ENCODE results near the gene CACNA2D3. TPM values are rescaled to one million over a fixed set of nuclear protein-coding genes. Genes with fewer than 3 reads are reported as not detected.
"Not testable (repeated sequence)": the region's sequence is repeated elsewhere in the genome, so short reads cannot be mapped to it uniquely, and the experiment has no call there.

The CACNA2D3 gene
- total RNA-seq, 1 experiment from 2014 or later: 0.91 TPM

- no peak for DNase-seq (ENCODE audit: low read depth)
Measured at GRCh38 chr3:54458357-54458756, 336.0 kb downstream of the CACNA2D3 start.

GRCh38 chr3:54464554-54464953, 342.2 kb downstream of the CACNA2D3 start:
- not testable (repeated sequence) for DNase-seq (ENCODE audit: low read depth)

DNA sequence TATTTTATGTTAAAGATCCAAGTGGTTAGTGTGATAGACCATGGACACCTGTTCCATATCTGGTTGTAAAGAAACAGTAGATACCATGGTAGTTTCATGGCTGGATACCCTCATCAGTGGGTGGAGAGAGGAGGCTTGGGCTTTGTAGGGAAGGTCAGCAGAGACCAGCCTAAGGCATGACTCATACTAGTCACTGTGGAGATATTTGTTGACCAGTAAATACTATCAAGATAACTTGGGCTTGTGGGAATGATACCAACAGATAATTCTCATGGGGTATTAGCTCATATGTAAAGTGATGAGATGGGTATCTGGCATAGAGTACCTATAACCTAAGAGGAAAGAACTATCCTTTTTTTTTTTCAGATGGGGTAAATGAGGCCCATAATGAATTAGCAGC, 354.5 kb downstream of the CACNA2D3 start:
- peak; percentile 26 for DNase-seq (ENCODE audit: low read depth)

DNA sequence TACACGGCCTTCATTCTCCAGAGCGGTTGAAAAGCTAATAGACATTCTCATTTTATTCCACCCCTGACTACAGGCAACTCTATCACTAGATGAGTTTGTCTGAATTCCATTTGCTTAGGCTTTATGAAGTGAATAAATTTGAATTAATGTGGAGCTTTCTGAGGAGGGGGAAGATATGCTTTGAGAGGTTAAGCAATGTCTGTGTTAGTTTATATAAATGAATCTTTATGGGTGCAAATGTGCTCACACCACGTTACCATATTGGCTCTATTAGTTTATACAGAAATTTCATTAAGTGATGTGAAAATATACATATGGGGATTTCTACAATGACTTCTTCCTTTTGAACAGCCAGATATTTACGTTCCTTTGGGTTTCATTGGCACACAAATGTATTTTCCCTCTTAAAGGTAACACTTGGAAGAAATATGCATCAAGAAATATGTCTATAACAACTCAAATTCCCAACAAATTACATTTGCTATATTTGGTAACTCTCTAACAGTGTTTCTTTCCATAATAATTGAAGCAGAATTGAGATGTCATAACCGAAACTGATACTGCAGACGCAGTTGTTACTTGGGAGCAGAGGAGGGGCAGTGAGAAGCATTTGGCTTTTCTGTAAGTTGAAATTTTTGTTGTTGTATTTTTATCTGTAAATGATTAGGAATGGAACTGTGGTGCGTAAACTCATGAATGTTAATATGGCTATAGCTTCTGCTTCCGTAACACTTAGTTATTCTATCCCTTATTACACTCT, 359.4 kb downstream of the CACNA2D3 start:
- no peak for DNase-seq (ENCODE audit: low read depth)

GRCh38 chr3:54484334-54484733, 362.0 kb downstream of the CACNA2D3 start:
- no peak for DNase-seq (ENCODE audit: low read depth)

GRCh38 chr3:54486317-54486716, 364.0 kb downstream of the CACNA2D3 start:
- DNase-seq (ENCODE audit: low read depth): no peak

GRCh38 chr3:54488297-54488696, 365.9 kb downstream of the CACNA2D3 start:
- DNase-seq (ENCODE audit: low read depth): no peak

DNA sequence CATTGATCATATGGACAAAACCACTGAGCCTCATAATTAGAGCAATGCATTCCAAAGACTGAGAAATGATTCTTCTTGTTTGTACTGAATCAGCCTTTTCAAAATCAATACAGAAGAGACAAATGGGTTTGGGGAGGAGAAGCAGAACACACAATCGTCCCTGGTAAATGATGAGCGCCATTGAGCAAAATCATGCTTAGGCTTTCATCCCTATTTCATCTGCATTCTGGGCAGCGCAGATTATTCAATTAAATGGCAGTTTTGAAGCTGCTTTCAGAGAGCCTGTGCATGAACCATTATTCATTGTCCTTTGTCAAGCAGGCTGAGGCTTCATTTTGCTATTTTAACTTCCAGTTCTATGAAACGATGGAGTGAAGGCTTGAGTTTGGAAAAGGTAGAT, 371.9 kb downstream of the CACNA2D3 start:
- no peak for DNase-seq (ENCODE audit: low read depth)

DNA sequence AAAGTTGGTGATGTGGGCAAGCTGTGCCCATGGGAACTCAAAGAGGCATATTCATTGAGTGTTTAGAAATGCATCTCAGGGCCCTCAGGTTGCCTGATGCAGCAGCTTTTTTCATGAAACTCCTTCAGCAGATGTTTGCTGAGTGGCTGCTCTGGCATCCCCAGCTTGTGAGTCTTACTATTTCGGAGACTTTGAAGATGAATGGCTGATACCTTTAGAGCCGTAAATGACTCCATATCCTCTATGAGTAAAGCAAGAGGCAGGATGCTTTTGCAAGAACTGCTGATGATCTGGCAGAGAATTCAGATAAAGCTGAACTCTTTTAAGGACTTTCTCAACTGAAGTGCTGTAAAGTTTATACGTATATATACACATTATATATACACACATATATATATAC, 384.3 kb downstream of the CACNA2D3 start:
- DNase-seq (ENCODE audit: low read depth): no peak

DNA sequence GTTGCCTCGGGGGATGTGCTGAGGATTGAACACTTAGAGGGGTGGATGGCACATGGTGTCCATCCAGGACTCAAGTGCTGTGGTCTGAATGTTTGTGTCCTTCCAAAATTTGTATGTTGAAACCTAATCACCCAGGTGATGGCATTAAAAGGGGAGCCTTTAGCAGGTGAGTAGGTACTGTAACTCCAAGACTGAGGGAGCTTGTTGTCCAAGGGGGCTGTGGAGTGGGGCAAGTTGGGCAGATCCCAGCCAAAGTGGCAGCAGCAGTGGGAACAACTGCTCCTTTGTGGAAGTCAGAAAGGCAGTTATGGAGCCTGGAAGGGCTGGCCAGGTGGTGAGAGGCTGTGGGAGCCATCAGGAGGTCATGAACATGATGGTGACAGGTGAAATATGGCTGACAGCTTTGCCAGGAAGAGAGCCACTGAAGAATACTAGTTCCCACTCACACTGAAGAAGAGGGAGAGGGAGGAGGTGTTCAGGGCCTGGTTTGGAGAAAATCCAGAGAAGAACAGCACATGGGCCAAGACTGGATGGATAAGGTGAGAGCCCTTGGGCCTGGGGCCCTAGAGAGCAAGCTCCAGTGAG, 385.6 kb downstream of the CACNA2D3 start:
- no peak for DNase-seq (ENCODE audit: low read depth)

- no peak for DNase-seq (ENCODE audit: low read depth)
Measured at GRCh38 chr3:54510506-54510905, 388.2 kb downstream of the CACNA2D3 start.

- DNase-seq (ENCODE audit: low read depth): no peak
Measured at GRCh38 chr3:54511766-54512365, 389.5 kb downstream of the CACNA2D3 start.

GRCh38 chr3:54514006-54514405, 391.7 kb downstream of the CACNA2D3 start:
- DNase-seq (ENCODE audit: low read depth): no peak

DNA sequence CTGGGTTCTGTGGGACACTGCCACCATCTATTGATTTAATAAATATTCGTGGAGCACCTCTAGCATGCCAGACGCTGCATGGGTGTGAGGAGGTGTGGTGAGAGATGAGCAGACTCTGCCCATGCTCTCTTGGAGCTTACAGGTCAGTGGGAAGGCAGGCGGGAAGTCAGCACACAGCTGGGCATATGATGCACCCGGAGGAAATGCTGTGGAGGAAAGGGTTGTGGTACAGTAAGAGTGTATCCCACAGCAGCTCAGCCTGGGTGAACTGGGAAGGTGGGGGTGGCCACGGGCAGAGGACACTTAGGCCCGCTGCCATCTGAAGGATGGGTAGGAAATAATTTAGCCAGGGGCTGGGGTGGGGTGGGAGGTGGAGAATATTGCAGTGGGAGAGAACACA, 392.1 kb downstream of the CACNA2D3 start:
- DNase-seq (ENCODE audit: low read depth): no peak

DNA sequence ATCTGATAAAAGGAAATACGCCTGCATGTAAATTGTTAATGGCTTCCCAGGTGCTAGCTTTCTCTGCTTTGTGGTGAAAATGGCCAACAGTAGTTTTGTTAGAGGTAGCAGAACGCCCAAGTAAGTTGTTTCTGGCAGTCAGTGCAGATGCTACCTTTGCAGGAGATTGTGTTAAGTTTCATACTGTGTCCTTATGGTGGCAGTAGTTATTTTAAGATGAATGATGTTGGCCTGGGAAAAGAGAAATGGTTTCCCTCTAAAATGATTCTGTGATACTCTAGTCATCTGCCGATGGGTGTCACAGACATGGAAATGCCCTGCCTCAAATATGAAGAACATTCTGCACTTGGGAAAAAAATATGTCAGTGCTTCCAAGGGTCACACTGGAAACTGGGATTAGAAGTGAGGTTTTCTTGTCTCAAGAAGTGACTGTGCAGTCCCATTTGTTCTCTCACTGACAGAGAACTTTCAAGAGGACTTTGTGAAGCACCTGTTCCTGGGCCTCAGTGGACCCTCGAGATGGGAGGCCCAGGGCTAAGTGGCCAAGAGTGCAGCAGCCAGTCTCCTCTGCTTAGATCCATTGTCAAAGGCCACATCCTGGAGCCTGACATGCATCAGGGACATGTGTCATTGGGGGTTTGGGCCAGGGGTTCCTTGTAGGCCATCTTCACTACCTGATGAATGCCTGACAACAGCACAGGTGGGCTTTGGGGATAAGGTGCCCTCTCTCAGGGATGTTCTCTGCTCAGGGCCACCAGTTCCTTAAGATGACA, 393.3 kb downstream of the CACNA2D3 start:
- DNase-seq (ENCODE audit: low read depth): peak; percentile 6

- DNase-seq (ENCODE audit: low read depth): no peak
Measured at GRCh38 chr3:54517424-54517823, 395.1 kb downstream of the CACNA2D3 start.

DNA sequence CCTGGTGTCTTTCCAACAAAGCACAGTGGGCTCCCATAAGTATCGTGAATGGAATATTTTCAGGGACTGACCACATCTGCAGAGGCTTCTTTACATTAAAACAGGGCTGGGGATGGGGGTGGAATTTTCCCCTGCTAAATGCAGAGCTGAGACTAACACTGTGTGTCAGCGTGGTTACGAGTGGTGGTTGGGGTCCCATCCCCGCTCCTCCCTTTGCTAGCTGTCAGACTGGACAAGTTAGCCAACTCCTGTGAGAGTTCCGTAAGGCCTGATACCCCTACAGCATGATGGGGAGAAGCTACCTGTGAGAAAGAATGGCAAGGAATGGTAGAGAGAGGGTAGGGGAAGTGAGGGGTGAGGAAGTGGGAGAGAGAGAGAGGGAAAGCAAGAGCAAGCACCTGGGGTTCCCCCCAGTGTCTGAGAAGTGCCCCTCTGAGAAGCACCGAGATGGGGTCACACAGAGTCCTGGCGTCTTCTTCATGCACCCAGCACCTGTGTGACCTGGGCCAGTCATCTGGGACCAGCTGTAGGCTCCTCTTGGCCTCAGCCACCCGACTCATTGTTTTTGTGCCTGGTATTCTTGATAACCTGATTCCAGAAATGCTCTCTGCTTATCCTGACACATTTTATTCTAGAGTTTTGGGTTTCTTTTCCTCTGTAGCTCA, 395.8 kb downstream of the CACNA2D3 start:
- DNase-seq (ENCODE audit: low read depth): no peak

DNA sequence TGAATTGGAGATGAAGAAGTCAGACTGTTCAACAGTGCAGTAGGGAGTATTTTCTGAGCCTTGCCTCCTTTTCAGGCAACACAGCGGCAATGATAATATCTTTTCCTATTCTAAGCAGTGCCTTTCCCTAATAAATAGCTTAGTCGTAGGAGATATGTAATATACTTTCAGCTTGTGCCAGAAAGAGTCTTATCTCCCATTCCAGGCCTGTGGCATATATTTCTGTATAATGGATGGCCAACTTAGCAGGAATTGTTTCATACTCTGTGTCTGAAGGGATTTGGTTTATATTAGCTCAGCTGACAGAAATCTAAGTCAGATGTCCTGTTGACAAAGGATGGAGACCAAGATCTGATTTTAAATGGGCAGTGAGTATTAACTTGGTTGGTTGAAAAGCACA, 397.1 kb downstream of the CACNA2D3 start:
- no peak for DNase-seq (ENCODE audit: low read depth)

DNA sequence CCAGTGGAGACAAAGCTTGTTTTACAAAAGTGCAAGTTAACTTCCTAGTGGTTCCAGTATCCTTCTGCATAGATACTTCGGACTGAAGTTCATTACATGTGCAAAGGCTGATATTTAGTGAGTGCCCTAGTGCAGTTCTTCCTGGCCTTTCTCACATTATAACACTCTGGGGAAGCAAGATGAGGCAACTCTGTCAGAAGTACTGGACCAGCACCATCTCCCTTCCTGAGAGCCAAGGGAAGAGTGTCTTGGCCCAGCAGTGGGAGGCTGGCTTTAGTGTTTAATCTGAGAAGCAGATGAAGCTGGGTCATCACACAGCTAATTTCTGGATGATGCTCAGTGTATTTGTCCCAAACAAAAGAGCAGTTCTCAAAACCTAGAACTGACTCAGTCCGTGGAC, 397.7 kb downstream of the CACNA2D3 start:
- no peak for DNase-seq (ENCODE audit: low read depth)

DNA sequence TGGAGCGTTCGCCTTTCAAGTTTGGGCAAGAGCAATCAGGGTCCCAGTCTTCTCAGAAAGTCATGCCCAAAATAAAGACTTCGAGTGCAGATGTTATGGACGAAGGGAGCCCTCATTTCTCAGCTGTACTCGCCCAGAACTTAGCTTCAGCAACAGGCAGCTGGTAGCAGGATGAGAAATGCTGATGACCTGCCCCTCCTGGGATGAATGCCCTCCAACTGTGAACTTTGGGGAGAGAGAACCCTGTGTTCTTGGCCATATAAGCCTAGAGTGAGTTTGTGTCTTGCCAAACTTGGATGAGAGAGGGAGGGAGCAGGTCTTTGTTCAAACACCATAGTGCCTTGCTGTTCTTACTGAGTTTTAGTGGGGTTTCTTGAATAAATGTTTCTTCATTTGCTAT, 405.2 kb downstream of the CACNA2D3 start:
- no peak for DNase-seq (ENCODE audit: low read depth)

DNA sequence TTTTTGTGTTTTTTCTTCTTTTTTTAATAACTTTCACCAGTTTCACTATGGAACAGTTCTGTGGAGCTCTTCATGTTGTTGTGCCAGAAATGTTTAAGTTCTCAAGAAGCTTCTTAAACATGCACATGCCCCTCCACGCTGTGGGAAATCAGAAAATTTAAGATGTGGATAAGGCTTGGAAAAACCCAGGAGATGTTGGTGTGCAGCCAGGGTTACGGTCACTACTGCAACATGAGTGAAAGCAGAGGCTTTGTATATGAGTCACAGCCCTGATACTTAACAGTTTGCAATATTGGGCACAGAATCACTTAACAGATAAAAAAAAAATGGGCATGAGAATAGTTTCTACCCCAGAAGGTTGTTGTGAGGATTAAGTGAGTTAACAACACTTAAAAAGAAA, 405.6 kb downstream of the CACNA2D3 start:
- peak; percentile 76 for DNase-seq (ENCODE audit: low read depth)

DNA sequence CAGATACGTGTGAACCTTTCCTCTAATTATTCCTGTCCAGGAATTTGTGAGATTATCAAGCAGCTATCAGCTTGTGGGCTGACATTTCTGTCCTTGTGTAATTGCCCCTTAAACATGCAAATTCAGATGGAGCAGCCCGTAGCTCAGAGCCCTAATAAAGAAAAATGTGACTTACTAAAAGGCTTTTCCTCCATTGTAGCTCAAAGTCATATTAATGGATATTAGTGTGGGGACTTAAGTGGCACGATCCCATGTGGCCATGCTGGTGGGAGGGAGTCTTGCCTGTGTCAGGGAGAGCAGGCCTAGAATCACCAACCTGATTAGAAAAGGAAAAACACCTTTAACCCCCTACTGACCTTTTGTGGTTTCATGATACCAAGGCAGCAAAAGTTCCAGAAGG, 406.3 kb downstream of the CACNA2D3 start:
- no peak for DNase-seq (ENCODE audit: low read depth)
